Right forelimb (tissue), 1 donor: ENCODE measurements around the gene UEVLD.
"Not testable (repeated sequence)": the region's sequence is repeated elsewhere in the genome, so short reads cannot be mapped to it uniquely, and the experiment has no call there.

Source experiments
- DNase-seq: peaks from one replicate; pipeline ENCODE4 v3.0.0-alpha.2; 2018

Gene UEVLD

DNA sequence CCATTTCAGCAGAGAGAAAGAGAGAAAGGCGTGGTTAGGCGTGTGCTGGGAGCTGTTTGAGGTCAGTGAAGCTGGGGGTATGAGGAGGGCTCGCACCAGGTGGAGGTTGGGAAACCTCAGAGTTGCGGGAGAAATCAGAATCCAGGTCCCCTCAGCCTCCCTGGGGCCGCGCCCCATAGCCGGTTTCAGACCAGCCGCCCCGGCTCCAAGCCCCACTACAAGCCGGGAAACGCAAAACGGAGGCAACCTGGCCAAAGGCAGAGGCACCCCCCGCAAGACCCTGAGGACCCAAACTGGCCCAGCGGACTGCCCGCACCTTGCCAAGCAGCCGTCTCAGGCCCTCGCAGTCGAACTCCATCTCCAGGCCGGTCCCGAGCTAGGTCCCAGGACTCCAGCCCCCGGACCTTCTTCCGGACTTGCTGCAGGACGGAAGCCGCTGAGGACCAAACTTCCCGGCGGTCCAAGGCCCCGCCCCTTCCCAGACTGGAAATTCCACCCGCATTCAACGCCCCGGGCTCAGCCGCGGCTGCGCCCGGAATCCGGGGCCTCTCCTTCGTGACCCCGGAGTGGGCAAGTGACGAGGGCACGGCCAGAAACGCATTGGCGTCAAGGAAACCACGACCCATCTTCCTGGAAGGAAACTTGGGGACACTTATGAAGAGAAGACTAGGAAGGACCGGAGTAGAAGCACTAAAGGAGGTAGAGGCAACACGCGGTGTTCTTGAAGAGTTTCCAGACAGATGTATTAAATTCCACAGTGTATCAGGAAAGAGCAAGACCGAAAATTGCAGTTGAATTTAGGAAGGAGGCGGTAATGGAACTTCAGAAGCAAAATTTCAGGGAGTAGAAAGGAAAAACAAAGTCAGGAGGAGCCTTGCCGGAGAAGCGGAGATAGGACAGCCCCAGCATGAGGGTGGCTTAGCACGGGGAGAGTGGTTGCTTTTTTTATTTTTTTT is at the start of gene UEVLD:
Gene UEVLD, minus strand, starts transcription at position 438 of the 956 bp plus-strand sequence. Its CDS starts 80 bp downstream, at position 358.
- DNase-seq, result peak; percentile 96

DNA sequence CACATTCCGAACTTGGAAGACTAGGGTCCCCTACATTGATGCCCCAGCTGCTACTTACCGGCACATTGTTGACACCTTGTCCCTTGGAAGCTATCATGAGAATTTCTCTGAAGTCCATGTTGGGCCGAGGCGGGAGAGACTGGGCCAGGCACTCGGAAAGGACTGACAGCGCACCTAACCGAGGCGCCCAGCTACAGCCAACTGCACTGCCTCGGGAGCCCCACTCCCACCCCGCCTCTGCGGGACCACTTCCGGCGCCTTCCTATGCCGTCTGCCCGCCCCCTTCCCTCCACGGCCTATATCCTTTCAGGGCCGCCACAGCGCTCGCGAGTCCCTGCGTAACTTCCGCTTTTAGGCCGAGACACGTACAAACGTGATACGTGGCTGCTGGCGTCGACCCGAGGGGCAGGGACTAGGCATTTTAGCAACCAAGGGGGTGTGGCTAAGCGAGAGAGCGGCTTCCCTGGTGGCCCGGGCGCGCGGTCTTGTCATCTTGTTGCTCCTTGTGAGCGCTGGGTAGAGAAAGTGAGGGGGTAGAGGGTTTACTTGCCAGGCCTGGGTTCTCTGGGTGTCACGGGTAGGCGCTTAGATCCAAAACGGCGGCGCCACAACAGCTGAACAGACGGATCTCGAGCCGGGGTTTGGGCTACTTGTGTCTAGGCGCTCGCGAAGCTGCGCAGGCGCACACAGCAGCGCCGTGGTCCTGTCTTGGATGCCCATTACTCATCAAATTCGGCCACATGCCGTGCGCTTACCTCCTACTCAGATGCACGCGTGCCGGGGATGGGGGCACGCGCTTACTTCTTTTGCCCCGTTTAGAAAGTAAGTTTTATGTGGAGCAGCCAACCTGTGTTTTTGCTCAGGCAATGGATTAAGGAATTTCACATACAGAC is 45.9 kb upstream of the UEVLD start, which contains the start of gene SPTY2D1:
Gene SPTY2D1, minus strand, starts transcription at position 203 of the 893 bp plus-strand sequence. Its CDS starts 85 bp downstream, at position 118.
- DNase-seq, result peak; percentile 100

DNA sequence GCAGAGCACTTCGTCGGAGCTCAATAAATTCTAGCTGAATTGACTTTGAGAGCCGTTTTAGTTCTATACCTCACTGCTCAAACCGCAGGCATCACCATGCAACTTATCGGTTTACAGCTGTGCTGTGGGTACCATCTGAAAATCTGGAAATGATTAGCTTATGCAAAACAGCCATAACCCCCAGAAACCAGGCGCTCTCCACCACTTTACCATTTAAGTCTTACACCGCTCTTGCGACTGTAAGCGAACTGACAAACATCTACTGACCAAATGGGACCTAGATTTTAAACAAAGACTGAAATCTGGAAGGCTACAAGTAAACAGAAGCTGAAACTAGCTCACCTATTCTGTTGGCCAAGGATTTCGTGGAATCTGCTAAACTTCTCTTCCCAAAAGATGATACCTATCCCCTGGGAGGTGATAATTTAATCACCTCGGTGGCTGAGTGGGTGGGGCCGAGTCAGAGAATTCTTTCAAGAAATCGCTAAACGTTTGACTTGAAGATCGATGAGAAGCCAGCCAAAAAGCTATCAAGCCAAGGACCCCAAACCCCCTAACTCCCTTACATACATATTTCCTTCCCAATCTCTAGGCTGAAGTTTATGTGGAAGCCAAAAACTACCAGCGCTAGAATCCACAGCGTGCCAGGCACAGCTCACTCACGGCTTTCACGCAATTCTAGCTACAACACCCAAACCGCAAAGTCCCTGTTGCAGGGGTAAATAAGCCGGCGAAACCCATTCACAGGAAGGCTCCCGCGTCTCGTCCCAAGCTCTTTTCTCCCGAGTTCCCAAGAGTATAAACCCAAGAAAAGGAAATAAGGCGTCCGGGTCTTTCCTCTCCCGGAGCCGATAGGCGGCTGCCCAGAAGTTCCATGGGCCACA is 45.0 kb upstream of the UEVLD start:
- peak; percentile 41 for DNase-seq

DNA sequence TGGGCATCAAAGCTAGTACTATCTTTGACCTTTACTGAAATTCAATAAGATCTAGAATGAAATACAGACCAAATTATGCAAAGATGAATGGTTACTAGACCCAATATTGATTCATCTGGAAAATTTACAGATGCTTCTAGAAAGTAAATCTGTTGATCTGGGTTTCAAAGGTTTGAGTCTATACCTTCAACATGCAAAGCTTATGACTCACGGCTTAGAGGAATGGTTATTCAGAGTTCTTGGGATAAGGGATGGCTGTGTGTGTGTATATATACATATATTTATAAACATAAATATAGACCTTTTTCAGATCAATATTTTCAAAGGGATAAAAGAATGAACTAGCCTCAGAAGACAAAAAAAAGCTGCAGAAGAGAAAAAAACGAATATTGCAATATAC is 44.3 kb upstream of the UEVLD start:
- DNase-seq, result no peak

DNA sequence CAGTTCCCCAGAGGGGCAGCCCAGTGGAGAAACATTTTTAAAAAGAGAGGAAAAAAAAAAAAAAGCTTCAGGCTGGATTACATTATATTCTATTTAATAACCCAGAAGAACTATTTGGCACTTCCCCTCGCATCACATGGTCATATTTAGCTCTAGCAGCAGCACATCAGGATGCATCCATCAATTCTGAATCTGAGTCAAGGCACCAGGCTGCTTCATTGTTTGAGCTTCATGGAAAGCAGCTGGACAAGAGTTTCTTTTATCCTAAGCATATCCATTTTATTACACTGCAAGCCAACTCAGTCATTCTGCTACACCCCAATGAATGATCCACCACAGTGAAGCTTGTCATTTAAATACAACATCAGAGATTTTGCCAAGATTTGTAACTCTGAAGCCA is 35.6 kb upstream of the UEVLD start:
- DNase-seq, result no peak

DNA sequence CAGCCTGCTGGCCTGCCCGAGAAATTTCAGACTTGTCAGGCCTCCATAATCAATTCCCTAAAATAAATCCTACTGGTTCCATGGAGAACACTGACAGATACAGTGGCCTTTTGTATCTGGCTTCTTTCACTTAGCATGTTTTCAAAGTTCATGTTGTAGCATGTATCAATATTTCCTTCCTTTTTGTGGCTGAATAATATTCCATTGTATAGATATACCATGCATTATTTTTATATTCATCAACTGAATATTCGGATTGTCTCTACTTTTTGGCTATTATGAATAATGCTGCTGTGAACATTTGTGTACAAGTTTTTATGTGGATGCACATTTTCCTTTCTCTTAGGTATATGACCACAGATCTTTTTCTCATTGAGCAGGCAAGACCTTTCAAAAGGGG is 35.2 kb upstream of the UEVLD start:
- no peak for DNase-seq

DNA sequence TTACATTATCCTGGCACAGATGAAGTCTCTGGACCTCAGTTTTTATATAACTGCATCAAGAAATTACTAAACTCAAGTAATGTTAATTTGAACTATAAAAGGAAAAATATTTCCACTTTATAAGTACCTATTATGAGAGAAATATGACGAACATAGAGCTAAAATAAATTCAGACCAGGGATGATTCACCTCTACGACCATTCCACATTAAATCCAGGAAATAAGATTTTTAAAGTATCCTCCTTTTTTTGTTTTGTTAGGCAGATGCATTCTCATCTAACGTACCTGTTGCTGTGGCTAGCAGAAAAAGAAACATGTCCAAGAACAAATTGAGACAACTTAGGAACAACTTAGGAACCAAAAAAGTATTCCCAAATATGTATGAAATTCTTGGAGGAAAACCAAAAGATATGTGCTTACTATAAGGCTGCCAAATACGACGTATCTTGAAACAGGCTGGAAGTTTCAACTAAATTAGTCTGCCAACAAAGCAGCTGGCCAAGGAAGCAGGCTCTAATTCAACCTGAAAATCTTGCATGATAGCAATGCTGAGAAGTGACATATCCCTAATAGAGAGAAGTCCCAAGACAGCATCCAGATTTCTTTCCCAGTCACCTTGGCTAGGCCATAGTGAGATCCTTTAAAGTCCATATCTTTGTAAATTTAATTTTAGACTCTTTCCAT is 29.9 kb upstream of the UEVLD start:
- DNase-seq, result no peak

DNA sequence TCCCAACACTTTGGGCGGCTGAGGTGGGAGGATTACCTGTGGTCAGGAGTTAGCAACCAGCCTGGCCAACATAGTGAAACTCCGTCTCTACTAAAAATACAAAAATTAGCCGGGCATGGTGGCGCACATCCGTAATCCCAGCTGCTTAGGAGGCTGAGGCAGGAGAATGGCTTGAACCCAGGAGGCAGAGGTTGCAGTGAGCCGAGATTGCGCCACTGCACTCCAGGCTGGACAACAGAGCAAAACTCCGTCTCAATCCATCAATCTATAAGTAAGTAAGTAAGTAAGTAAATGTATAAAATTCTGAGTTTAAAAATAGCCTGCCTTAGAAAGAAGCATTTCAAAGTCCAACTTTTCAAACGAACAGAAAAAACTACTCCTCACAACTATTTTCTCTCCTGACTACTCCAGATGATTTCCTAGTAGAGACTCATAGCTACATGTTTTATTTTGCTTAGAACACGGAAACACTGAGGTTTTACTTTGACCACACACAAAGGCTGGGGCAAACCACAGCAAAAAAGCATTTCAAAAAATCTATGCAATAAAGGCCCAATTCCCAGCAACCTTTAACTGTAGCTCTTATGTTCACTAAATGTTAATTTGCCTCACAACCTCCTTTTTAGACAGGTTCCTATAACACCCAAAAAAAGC is 29.3 kb upstream of the UEVLD start:
- no peak for DNase-seq

DNA sequence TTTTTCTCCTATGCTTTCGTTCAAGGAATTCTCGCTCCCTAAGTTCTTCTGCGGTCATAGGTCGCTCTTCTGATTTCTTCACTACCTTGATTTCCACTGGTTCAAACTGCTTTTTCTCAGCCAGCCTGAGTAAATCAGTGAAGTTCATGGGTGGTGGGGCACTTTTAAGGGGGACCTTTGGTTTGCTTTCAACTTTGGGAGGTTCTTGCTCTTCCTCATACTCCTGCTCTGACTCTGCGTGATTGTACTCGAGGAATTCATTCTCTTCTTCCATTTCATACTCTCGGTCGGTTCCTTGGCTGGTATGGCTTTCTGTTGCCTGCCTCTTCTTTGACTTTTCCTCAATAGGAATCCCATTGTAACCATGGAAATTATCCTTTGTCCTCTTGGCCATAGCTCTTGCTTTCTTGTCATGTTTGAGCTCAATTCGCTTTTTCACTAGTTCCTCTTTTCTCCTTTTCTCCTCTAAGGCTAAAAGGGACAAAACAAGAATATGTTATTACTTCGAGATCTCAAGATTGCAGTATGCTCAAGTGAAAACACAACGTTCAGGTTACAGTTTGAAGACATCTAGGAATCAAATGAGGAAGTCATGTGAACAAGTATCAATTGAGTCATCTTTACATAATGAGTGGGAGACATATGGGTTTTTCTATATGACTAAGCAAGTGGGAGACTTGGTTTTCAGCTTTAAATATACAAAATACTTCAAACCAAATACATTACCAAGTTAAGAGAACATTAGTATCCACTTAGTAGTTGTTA is 27.3 kb upstream of the UEVLD start:
- DNase-seq, result no peak

DNA sequence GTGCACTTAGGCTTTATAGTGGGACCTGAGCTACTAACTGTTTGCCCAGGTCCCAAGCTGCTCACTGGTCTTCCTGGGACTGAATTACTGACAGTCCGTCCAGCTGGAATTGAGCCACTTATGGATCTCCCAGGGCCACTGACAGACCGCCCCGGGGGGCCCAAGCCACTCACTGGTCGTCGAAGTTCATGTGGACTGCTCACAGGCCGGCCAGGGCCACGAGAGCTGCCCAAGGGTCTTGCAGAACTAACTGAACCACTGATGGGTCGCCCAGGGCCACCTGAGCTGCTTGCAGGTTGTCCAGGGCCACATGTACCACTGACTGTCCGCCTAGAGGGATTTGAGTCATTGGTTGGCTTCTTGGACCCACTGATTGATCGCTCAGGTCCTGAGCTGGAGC is 26.1 kb upstream of the UEVLD start:
- no peak for DNase-seq

DNA sequence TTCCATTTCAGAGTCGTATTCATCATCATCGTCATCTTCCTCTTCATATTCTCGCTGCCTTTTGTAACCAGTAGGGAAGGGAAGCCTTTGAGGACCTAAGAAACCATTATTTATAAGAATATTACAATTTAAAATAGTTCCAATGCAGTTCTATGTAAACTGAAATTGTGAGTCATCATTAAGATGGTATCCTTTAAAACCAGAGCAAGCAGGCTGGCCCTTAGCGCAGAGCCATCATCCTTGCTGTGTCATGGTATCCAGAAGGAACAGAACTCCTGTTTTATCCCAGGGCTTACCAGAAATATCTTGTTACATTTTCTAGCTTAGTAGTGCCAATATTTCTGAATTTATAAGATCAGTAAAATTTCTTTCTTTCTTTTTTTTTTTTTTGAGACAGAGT is 23.9 kb upstream of the UEVLD start:
- DNase-seq, result no peak

DNA sequence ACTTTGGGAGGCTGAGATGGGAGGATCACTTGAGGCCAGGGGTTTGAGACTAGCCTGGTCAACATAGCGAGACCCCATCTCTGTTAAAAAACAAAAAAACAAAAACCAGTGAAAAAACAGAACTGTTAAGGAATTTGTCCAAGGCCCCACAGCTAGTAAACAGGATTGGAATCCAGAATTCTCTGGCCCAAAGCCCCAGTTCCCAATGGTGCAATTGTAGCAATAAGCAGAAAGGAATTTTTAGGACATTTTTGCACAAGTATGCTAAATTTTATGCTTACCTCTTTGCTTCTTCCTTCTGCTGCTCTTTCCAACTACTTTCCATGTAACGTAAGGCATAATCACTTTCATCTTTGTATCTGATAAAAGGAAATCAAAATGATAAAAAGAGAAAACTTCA is 22.7 kb upstream of the UEVLD start:
- DNase-seq, result no peak

DNA sequence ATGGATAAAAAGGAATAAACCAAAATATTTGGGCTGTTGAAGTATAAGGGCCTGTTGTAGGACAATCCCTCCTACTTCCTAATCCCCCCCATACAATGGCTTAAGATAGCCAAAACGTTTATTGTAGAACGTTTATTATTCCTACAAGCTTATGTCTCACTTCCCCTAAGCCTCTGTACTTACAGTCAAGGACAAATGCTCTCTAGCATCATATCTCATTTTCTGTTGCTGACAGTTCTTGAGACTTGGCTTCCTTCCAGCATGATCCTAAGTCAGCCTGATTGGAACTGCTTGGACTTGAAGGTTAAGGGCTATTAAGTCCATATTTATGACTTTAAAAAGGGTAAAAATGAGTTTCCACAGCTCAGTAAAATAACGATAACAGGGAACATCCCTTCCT is 19.8 kb upstream of the UEVLD start:
- DNase-seq, result no peak

DNA sequence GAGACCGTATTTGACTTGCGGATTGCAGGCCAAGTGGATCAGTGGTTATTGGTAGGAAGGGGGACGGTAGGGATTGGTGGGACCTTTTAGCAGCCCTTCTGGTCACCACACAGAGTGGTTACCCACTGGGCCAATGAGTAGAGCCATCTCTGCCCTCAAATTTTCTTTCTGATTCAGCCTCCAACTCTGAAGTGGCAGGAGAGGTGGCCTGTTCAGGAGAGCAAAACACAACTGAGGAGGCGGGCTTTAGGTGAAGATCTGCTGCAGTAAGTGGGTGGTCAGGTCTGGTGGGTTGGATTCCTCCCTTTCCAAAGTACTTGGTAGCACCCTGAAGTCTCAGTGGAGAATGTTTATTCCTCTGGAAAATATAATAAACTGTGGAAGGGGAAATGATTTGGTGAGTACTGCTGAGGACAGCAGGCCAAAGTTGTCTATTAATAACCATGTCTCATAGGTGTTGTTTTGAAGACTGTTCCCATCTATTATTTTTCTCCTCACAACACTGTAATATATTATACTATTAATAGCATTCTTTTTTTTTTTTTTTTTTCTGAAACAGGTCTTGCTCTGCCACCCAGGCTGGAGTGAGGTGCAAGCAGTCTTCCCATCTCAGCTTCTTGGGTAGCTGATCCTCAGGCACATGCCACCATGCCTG is 12.5 kb upstream of the UEVLD start:
- DNase-seq, result no peak

DNA sequence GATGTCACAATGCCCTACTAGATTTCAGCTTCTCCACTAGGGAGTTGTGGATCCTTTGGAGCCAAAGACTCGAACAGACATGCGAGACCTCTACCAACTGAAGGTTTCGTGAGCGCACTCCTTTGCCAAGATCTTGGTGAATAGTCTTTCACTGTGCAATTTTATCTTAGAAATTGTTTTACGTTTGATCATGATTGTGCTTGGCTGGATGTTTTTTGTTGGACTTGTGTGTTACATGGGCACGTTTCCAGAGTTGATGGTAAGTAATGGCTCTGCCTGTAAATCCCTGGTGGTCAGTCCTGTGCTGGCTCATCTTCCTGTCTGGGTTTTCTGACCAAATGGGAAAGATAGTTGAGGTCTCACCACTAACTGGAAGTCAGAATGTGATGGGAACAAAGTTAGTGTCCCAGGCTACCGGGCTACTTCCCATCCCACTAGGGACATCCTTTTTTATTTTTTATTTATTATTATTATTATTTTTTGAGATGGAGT is 11.3 kb upstream of the UEVLD start, which contains the start of gene MISFA:
Gene MISFA, plus strand, starts transcription at position 51 of the 492 bp plus-strand sequence. Its CDS starts 140 bp downstream, at position 191.
- no peak for DNase-seq

DNA sequence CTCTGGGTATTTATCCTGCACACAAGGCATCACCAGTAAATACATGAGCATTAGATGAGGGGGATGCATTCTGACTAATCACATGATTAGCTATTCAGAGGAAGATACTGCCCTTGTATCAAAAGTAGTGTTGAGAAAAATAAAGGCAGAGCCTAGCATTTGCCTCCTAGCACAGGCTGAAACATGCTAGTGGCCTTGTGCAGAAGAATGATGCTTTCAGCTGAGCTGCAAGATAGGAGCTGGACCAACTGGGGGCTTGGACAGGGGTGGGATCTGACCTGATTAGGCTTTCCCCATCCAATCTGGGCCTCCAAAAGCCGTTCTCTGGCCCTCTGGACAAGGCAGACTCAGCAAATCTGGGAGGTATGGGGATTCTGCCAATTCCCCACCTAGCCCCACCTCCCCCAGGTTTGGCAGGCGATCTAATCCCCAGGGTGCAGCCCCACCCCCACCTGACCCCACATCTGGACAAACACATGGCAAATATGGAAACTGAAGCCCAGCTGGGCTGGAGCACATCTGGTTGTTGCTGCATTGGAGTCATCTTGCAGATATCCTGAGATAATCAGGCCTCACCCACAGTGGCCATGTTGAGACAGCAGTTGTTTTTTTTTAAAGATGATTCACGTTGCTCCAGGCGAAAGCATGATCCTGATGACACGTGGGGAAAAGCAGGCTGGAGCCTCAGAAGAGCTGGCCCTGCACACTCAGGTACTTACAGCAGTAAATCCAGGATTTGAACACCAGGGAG is 6.6 kb upstream of the UEVLD start:
- DNase-seq, result no peak

DNA sequence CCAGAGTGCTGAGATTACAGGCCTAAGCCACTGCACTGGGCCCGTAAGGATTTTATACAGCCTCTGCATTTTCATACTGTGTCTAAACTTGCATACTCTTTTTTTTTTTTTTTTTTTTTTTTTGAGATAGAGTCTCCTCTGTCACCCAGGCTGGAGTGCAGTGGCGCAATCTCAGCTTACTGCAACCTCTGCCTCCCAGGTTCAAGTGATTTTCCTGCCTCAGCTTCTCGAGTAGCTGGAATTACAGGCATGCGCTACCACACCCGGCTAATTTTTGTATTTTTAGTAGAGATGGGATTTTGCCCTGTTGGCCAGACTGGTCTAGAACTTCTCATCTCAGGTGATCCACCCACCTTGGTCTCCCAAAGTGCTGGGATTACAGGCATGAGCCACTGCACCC is 5.6 kb upstream of the UEVLD start:
- DNase-seq, result not testable (repeated sequence)

DNA sequence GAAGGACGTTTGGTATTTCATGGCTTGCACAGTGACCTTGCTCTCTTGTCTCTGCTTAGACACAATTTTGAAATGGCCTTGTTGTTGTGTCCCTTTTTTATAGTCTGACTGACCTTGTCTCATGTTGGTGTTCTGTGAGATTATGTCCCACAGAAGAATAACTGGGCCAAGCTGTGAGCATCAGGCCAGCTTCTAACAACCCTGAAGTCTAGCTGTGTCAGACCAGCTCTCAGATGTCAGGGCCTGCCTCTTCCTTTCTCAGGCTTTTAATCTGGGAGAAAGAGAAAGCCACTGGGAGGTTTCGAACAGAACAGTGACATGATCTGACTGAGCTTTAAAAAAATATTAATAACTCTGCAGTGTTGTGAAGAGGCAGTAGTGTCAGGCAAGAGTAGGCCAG is 2.0 kb upstream of the UEVLD start:
- DNase-seq, result no peak

DNA sequence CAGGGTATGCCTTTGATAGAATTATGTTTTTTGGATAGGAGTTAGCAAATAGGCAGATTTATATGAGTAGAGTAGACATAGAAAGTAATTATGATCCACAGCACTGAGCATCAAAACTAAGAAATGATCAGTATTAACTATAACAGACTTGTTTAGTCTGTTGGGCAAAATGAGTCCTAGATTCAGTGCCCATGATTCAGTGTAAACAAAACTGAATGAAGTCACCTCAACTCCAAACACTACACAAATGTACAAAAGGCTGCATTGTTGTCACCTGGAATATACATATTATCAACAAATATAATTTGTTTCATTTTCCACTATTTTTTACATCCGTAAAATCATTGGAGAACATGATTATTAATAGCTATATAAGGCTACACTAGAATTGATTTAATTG is 6.7 kb downstream of the UEVLD start:
- no peak for DNase-seq
